Effector memory CD4-positive, alpha-beta T cell (primary cell): ENCODE measurements around the gene BLM.

Experiments used
- DNase-seq, 3 donors: peaks; one replicate each; pipeline ENCODE4 v3.0.0-alpha.2; 2020
- H3K27ac ChIP-seq: 2 replicates; pipeline ENCODE4 v1.7.0; 2013; ENCODE audit warnings: mild to moderate bottlenecking, low read length, moderate library complexity; ENCODE audit not compliant: insufficient read depth, poor library complexity, severe bottlenecking
- H3K27me3 ChIP-seq: replicated peaks from 2 replicates; pipeline ENCODE4 v1.7.0; 2013; ENCODE audit warnings: mild to moderate bottlenecking, low read length; ENCODE audit not compliant: insufficient read depth, control insufficient read depth, poor library complexity, severe bottlenecking
- H3K36me3 ChIP-seq: 2 replicates; pipeline ENCODE4 v1.7.0; 2013; ENCODE audit warnings: mild to moderate bottlenecking, low read length, moderate library complexity; ENCODE audit not compliant: control insufficient read depth, insufficient read depth
- H3K4me1 ChIP-seq: 2 replicates; pipeline ENCODE4 v1.7.0; 2013; ENCODE audit warnings: low read length, mild to moderate bottlenecking; ENCODE audit not compliant: control insufficient read depth, insufficient read depth, poor library complexity, severe bottlenecking
- H3K4me3 ChIP-seq: 2 replicates; pipeline ENCODE4 v1.7.0; 2013; ENCODE audit warnings: low read length, low read depth, mild to moderate bottlenecking; ENCODE audit not compliant: insufficient read depth, poor library complexity, severe bottlenecking
- H3K9me3 ChIP-seq: 2 replicates; pipeline ENCODE4 v1.7.0; 2013; ENCODE audit warnings: mild to moderate bottlenecking, low read length, moderate library complexity; ENCODE audit not compliant: control insufficient read depth

Gene BLM

DNA sequence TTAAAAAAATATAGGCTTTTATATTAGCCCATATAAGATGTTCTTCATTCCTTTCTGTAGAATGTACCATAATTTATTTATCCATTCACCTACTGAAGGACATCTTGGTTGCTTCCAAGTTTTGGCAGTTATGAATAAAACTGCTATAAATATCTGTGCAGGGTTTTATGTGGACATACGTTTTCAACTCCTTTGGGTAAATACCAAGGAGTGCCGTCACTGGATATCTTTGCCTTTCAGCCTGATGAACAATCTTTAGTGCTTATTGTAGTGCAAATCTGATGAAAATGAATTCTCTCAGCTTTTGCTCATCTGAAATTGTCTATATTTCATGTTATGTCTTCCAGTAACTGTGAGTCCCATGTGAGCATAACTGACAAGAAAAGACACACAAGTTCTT is 26.6 kb upstream of the BLM start:
- H3K27ac ChIP-seq, result no peak overlapping the region

GRCh38 chr15:90691369-90691768 is 25.8 kb upstream of the BLM start:
- no peaks in the 10 kb centered on the region for H3K9me3 ChIP-seq
- H3K4me1 ChIP-seq, result peaks cover 6% of the 10 kb centered on the region
- no peaks in the 10 kb centered on the region for H3K27me3 ChIP-seq
- H3K27ac ChIP-seq, result no peak overlapping the region
- H3K4me3 ChIP-seq, result no peak overlapping the region
- H3K36me3 ChIP-seq, result no peaks in the 10 kb centered on the region
- DNase-seq, result no peak

More for the DNA sequence above, 26.6 kb upstream of the BLM start:
- H3K9me3 ChIP-seq, result no peaks in the 10 kb centered on the region
- peaks cover 11% of the 10 kb centered on the region for H3K4me1 ChIP-seq
- no peaks in the 10 kb centered on the region for H3K27me3 ChIP-seq
- no peaks in the 10 kb centered on the region for H3K36me3 ChIP-seq
- no peak for DNase-seq
- H3K4me3 ChIP-seq, result no peak overlapping the region

- no peak overlapping the region for H3K27ac ChIP-seq
- H3K4me3 ChIP-seq, result no peak overlapping the region
- no peaks in the 10 kb centered on the region for H3K9me3 ChIP-seq
- H3K36me3 ChIP-seq, result no peaks in the 10 kb centered on the region
- DNase-seq, result no peak
- H3K4me1 ChIP-seq, result no peaks in the 10 kb centered on the region
- no peaks in the 10 kb centered on the region for H3K27me3 ChIP-seq
Measured at GRCh38 chr15:90691982-90692773, 25.0 kb upstream of the BLM start.

DNA sequence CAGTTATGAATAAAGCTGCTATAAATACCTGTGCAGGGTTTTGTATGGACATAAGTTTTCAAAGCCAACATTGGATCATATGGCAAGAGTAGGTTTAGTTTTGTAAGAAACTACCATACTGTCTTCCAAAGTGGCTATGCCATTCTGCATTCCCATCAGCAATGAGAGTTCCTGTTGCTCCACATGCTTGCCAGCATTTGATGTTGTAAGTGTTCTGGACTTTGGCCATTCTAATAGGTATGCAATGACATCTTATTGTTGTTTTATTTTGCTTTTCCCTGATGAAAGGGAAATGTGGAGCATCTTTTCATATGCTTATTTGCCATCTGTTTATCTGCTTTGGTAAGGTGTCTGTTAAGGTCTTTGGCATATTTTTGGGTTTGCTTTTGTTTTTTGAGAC is 22.2 kb upstream of the BLM start:
- no peaks in the 10 kb centered on the region for H3K4me1 ChIP-seq
- H3K27me3 ChIP-seq, result no peaks in the 10 kb centered on the region
- no peak overlapping the region for H3K4me3 ChIP-seq
- no peak overlapping the region for H3K27ac ChIP-seq
- no peaks in the 10 kb centered on the region for H3K9me3 ChIP-seq
- no peak for DNase-seq
- H3K36me3 ChIP-seq, result no peaks in the 10 kb centered on the region

- Histone ChIP-seq H3K27me3 (no peaks in the 10 kb centered on the region), H3K27ac (no peak overlapping the region), H3K36me3 (no peaks in the 10 kb centered on the region), H3K4me1 (no peaks in the 10 kb centered on the region), H3K4me3 (no peak overlapping the region), H3K9me3 (no peaks in the 10 kb centered on the region)
- no peak for DNase-seq
Measured at GRCh38 chr15:90697175-90697574, 20.0 kb upstream of the BLM start.

GRCh38 chr15:90698629-90699028 is 18.5 kb upstream of the BLM start:
- Histone ChIP-seq H3K4me3 (no peak overlapping the region), H3K36me3 (no peaks in the 10 kb centered on the region), H3K27ac (no peak overlapping the region), H3K27me3 (no peaks in the 10 kb centered on the region), H3K9me3 (no peaks in the 10 kb centered on the region), H3K4me1 (no peaks in the 10 kb centered on the region)
- DNase-seq, result no peak

DNA sequence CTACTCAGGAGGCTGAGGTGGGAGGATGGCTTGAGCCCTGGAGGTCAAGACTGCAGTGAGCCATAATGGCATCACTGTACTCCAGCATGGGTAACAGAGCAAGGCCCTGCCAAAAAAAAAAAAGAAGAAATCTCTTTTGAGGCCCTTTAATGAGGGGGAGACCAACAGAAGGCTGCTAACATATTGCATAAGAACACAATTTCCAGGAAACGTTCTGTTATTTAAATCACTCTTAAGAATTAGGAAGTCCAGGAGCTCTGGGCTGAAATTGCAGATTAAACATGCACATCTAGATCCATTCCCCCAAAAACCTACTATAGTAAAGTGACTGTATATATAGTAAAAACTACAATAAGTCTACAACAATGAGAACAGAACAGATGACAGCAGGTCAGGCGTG is 16.1 kb upstream of the BLM start:
- Histone ChIP-seq H3K27me3 (no peaks in the 10 kb centered on the region), H3K4me1 (no peaks in the 10 kb centered on the region), H3K4me3 (no peak overlapping the region), H3K36me3 (no peaks in the 10 kb centered on the region), H3K27ac (no peak overlapping the region), H3K9me3 (no peaks in the 10 kb centered on the region)
- no peak for DNase-seq

- H3K9me3 ChIP-seq, result no peaks in the 10 kb centered on the region
- no peak overlapping the region for H3K4me3 ChIP-seq
- H3K4me1 ChIP-seq, result no peaks in the 10 kb centered on the region
- no peaks in the 10 kb centered on the region for H3K27me3 ChIP-seq
- H3K27ac ChIP-seq, result no peak overlapping the region
- DNase-seq, result no peak
- no peaks in the 10 kb centered on the region for H3K36me3 ChIP-seq
Measured at GRCh38 chr15:90701880-90702630, 15.1 kb upstream of the BLM start.

GRCh38 chr15:90703455-90703854 is 13.7 kb upstream of the BLM start:
- Histone ChIP-seq H3K9me3 (no peaks in the 10 kb centered on the region), H3K27me3 (no peaks in the 10 kb centered on the region), H3K27ac (no peak overlapping the region), H3K4me1 (no peaks in the 10 kb centered on the region), H3K36me3 (no peaks in the 10 kb centered on the region), H3K4me3 (no peak overlapping the region)
- DNase-seq, result no peak

- Histone ChIP-seq H3K4me1 (no peaks in the 10 kb centered on the region), H3K4me3 (no peak overlapping the region), H3K9me3 (no peaks in the 10 kb centered on the region), H3K27me3 (no peaks in the 10 kb centered on the region), H3K27ac (no peak overlapping the region), H3K36me3 (no peaks in the 10 kb centered on the region)
- DNase-seq, result no peak
Measured at GRCh38 chr15:90705212-90705611, 11.9 kb upstream of the BLM start.
